Measurements from ENCODE around the gene UFSP1.

The UFSP1 gene

GRCh38 chr7:100882785-100883526 lies 6.6 kb downstream of the UFSP1 start:
- no peak for DNase-seq (ENCODE audit: extremely low read depth in 1 of 2, low read depth in 1 of 2)

- no peak for DNase-seq (ENCODE audit: extremely low read depth in 1 of 2, low read depth in 1 of 2)
These were observed 7.3 kb downstream of the UFSP1 start for GRCh38 chr7:100882201-100882600.

- DNase-seq (ENCODE audit: extremely low read depth in 1 of 2, low read depth in 1 of 2), result no peak
These were observed 8.4 kb downstream of the UFSP1 start for GRCh38 chr7:100881136-100881535.

DNA sequence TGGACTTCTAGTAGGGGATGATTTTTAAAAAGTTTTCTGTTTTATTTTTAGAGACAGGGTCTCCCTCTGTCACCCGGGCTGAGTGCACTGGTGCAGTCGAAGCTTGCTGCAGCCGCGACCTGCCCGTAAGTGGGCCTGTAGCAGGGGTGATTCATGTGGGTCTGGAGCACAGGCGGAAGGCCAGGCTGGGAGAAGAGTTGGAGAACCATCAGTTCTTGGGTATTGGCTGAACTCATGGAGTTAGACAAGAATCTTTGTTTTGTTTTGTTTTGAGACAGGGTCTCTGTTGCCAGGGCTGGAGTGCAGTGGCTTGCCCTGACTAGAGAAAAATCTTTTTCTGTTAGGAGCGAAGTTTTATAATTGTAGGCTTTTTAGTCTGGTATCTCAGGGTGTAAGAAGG lies 8.9 kb downstream of the UFSP1 start:
- DNase-seq (ENCODE audit: extremely low read depth in 1 of 2, low read depth in 1 of 2), result no peak

DNA sequence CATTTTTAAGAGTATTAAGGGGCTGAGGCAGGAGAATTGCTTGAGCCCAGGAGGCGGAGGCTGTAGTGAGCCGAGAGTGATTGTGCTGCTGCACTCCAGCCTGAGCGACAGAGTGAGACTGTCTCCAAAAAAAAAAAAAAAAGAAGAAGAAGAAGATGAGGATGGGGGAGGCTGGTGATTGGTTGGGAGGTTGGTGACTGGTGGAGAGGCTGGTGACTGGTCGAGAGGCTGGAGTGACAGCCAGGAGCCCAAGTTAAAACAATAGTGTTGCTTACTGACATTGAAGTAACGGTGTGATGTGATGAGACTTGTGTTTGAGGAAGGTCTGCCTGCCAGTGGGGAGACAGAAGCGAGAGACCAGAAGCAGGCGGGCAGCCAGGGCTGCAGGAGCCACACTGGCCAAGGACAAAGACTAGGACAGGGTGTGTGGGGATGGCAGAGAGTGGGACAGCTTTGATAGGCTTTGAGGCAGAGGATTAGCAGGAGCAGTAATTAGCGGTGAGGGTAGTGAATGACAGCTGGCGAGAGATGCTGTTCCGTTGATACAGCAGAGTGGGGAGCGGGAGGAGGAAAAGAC lies 9.7 kb downstream of the UFSP1 start:
- no peak for DNase-seq (ENCODE audit: extremely low read depth in 1 of 2, low read depth in 1 of 2)

DNA sequence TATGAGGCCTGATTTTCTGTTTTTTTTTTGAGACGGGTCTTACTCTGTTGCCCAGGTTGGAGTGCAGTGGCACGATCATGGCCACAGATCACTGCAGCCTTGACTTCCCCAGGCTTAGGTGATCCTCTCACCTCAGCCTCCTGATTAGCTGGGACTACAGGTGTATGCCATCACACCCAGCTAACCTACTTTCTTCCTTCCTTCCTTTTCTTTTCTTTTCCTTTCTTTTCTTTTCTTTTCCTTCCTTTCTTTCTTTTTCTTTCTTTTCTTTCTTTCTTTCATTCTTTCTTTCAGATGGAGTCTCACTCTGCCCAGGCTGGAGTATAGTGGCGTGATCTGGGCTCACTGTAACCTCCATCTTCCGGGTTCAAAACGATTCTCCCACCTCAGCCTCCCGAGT lies 10.8 kb downstream of the UFSP1 start:
- no peak for DNase-seq (ENCODE audit: extremely low read depth in 1 of 2, low read depth in 1 of 2)

- DNase-seq (ENCODE audit: extremely low read depth in 1 of 2, low read depth in 1 of 2), result no peak
These were observed 11.5 kb downstream of the UFSP1 start for GRCh38 chr7:100878013-100878412.

DNA sequence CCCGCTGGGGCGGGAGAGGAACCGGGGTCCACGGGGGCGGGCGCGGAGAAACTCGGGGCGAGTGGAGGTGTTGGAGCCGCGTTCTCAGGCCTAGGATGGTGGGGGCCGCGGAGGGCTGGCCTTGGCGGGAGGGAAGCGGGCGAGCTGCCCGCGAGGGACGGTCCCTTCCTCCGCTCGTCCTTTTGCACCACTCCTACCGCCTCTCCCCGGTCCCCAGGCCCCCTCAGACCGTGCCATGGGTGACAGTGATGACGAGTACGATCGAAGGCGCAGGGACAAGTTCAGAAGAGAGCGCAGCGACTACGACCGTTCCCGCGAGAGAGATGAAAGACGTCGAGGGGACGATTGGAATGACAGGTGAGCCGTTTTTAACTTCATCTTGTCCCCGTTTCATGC lies 14.2 kb downstream of the UFSP1 start:
- no peak for DNase-seq (ENCODE audit: extremely low read depth in 1 of 2, low read depth in 1 of 2)

DNA sequence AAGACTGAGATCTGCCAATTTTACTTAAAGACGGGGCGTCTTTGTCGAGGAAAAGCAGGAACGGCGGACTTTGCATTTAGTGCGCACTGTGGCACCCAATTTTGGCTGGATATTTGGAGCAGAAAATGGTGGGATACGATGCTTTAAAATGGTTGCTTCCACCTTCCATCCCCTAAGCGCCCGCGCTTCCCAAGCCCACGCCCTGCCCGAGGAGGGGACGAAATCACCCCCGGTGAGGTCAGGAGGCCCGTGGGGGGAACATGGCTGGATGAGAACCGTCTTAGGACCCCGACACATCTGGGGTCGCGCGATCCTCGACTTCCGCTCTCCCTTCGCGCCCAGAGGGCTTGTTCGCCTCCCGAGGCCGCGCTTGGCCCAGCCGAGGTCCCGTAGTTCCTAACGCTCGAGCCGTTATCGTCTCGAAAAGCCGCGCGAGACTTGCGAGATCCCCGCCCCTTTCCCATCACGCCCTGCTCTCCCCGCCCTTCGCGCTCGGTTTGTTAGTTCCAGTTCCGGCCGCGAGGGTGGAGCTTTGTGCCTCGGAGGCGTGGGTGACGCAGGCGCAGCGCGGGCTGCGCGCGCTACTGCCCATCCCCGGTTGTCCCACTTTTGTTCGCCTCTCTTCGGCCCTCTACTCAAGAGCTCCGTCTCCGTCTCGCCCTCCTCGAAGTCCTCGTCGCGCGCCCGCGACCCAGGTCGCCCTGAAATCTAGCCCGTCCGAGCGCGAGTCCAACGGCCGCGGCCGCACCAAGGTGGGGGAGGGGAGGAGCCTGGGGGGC lies 14.7 kb downstream of the UFSP1 start, which contains the start of gene SRRT:
SRRT (plus strand) TSS at position 527 of the 779 bp plus-strand sequence. CDS start 488 bp downstream, outside the sequence.
- peak; percentile 95 to 96 for DNase-seq (ENCODE audit: extremely low read depth in 1 of 2, low read depth in 1 of 2)

- DNase-seq (ENCODE audit: extremely low read depth in 1 of 2, low read depth in 1 of 2), result no peak
These were observed 15.3 kb downstream of the UFSP1 start for GRCh38 chr7:100874300-100874576.

- no peak for DNase-seq (ENCODE audit: extremely low read depth in 1 of 2, low read depth in 1 of 2)
These were observed 15.8 kb downstream of the UFSP1 start for GRCh38 chr7:100873599-100874299.

- DNase-seq (ENCODE audit: extremely low read depth in 1 of 2, low read depth in 1 of 2), result no peak
These were observed 21.6 kb downstream of the UFSP1 start for GRCh38 chr7:100867776-100868485.

GRCh38 chr7:100867040-100867775 lies 22.3 kb downstream of the UFSP1 start, which contains the start of gene TRIP6:
TSS of gene TRIP6 (plus strand) at chr7:100867387. CDS start at chr7:100867498, 111 bp downstream.
- DNase-seq (ENCODE audit: extremely low read depth in 1 of 2, low read depth in 1 of 2), result no peak

- DNase-seq (ENCODE audit: extremely low read depth in 1 of 2, low read depth in 1 of 2), result no peak
These were observed 22.8 kb downstream of the UFSP1 start for GRCh38 chr7:100866729-100867039.

- no peak for DNase-seq (ENCODE audit: extremely low read depth in 1 of 2, low read depth in 1 of 2)
These were observed 23.4 kb downstream of the UFSP1 start for GRCh38 chr7:100865938-100866728.

DNA sequence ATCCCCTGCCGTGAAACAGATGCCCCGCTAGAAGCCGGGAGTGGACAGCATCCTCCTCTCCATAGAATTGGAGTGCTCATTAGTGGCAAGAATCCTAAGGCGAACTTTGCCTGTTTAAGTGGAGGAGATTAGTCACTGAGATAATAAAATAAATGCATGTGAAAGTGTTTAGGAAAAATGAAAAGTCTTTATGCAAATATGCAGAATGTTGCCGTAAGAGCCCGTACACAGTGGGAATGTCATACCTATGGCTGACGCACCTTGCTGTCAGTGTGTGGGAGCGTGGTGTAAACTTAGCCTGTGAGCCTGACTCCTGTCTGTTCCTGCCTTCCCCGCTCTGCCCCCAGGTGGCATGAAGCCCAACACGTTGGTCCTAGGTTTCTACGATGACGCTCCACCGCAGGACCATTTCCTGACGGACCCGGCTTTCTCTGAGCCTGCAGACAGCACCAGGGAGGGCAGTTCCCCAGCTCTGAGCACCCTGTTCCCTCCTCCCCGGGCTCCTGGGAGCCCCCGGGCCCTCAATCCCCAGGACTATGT lies 24.1 kb downstream of the UFSP1 start:
- DNase-seq (ENCODE audit: extremely low read depth in 1 of 2, low read depth in 1 of 2), result no peak

GRCh38 chr7:100864263-100864845 lies 25.2 kb downstream of the UFSP1 start:
- no peak for DNase-seq (ENCODE audit: extremely low read depth in 1 of 2, low read depth in 1 of 2)

- DNase-seq (ENCODE audit: extremely low read depth in 1 of 2, low read depth in 1 of 2), result no peak
These were observed 26.0 kb downstream of the UFSP1 start for GRCh38 chr7:100863406-100863950.

DNA sequence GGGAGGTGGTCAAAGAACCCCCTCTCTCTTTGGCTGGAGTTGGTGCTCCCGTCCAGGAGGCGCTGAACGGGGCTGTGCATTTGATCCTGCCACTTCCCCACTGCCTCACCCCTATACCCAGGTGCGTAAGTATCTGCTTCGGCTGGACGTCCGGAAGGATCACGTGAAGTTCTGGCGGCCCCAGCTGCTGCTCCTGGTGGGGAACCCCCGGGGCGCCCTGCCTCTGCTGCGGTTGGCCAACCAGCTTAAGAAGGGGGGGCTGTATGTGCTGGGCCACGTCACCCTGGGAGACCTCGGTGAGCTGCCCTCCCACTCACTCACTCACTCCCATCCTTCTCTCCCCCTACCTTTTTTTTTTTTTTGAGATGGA lies 27.9 kb downstream of the UFSP1 start:
- no peak for DNase-seq (ENCODE audit: extremely low read depth in 1 of 2, low read depth in 1 of 2)

Measured in activated CD8-positive, alpha-beta memory T cell treated with anti-CD3 and anti-CD28 coated beads for 1 hour (primary cell).